K562 (cell line): ENCODE measurements around the gene ERICH6. TPM values are rescaled to one million over a fixed set of nuclear protein-coding genes. Genes with fewer than 3 reads are reported as not detected.

ENCODE experiments used
- CBX5 ChIP-seq: IDR thresholded peaks from 2 replicates; pipeline ENCODE4 v1.6.1; 2014; ENCODE audit warnings: low read depth, borderline replicate concordance
- MAFF ChIP-seq: IDR thresholded peaks from 2 replicates; pipeline ENCODE4 v1.6.1; 2012; ENCODE audit warnings: low read length, improper control_type of control experiment
- PURB ChIP-seq: sonication (generic); formaldehyde crosslinking; IDR thresholded peaks from 2 replicates; pipeline ENCODE4 v1.9.0; 2021; ENCODE audit warnings: low read depth, mild to moderate bottlenecking, missing genetic modification reagents
- RCOR1 ChIP-seq, 2 experiments: IDR thresholded peaks; 2 replicates each; pipeline ENCODE4 v1.6.1; 2012; ENCODE audit warnings: low read depth in 2 of 2, low read length in 2 of 2, borderline replicate concordance in 1 of 2, improper control_type of control experiment in 1 of 2
- THRAP3 ChIP-seq: fragments of 450-650 bp; IDR thresholded peaks from 2 replicates; pipeline ENCODE4 v1.6.1; 2016; ENCODE audit warnings: mild to moderate bottlenecking, inconsistent platforms, borderline replicate concordance
- ZNF146 ChIP-seq: IDR thresholded peaks from one replicate; pipeline ENCODE4 v1.6.1; 2018; ENCODE audit warnings: missing compliant biosample characterization; ENCODE audit not compliant: unreplicated experiment
- ZNF696 ChIP-seq: fragments of 250-450 bp; sonication (Bioruptor Pico); conservative IDR thresholded peaks from 2 replicates; pipeline ENCODE4 v1.4.0; 2020; ENCODE audit warnings: mild to moderate bottlenecking, moderate library complexity
- ZNF785 ChIP-seq: fragments of 250-450 bp; sonication (Bioruptor Pico); IDR thresholded peaks from 2 replicates; pipeline ENCODE4 v1.4.0; 2020; ENCODE audit warnings: mild to moderate bottlenecking
- polyA plus RNA-seq, 8 experiments: library from polyadenylated mRNA; depleted of rRNA in 4 of 8; stranded (reverse) in 5 of 8; unstranded in 3 of 8; fragments of >200 nt; fragmentation: Nextera tagmentation in 2 of 8; fragmentation: Illumina TruSeq in 1 of 8; extraction: Ambion mirVana in 2 of 8; extraction: Trizol in 1 of 8; gene quantifications; 2 replicates each; pipeline versions ENCODE4 v1.2.1 to v1.2.3, GENCODE V29; 2011 to 2014; ENCODE audit warnings: inconsistent platforms in 1 of 8, missing spikeins in 1 of 8
- total RNA-seq, 7 experiments: library from RNA; depleted of rRNA in 6 of 7; stranded (reverse); fragments of >200 nt in 6 of 7; fragmentation: Illumina TruSeq in 2 of 7; extraction: Trizol in 2 of 7; gene quantifications; 2 replicates each; pipeline versions ENCODE4 v1.2.1 to v1.2.3, GENCODE V29; 2011 to 2021; ENCODE audit warnings: low replicate concordance in 1 of 7
- TF ChIP-seq, protein P1 (sequence below): fragments of 250-450 bp; sonication (Bioruptor Pico); IDR thresholded peaks from 2 replicates; pipeline ENCODE4 v1.5.0; 2022; ENCODE audit warnings: mild to moderate bottlenecking
- TF ChIP-seq, protein P2 (sequence below): fragments of 150-350 bp; conservative IDR thresholded peaks from 2 replicates; pipeline ENCODE4 v1.6.1; 2014; ENCODE audit warnings: low read length
- TF ChIP-seq, protein P3 (sequence below): fragments of 250-450 bp; sonication (Bioruptor Pico); IDR thresholded peaks from 2 replicates; pipeline ENCODE4 v1.4.0; 2020
- TF ChIP-seq, protein P4 (sequence below): sonication (generic); formaldehyde crosslinking; IDR thresholded peaks from 2 replicates; pipeline ENCODE4 v1.8.0; 2022; ENCODE audit warnings: missing genetic modification reagents, mild to moderate bottlenecking, borderline replicate concordance

The ERICH6 gene
- total and polyA plus RNA-seq, 9 of the 15 experiments (the other 6 are each of a cell fraction or from before 2014, with no cell fraction given): not detected

DNA sequence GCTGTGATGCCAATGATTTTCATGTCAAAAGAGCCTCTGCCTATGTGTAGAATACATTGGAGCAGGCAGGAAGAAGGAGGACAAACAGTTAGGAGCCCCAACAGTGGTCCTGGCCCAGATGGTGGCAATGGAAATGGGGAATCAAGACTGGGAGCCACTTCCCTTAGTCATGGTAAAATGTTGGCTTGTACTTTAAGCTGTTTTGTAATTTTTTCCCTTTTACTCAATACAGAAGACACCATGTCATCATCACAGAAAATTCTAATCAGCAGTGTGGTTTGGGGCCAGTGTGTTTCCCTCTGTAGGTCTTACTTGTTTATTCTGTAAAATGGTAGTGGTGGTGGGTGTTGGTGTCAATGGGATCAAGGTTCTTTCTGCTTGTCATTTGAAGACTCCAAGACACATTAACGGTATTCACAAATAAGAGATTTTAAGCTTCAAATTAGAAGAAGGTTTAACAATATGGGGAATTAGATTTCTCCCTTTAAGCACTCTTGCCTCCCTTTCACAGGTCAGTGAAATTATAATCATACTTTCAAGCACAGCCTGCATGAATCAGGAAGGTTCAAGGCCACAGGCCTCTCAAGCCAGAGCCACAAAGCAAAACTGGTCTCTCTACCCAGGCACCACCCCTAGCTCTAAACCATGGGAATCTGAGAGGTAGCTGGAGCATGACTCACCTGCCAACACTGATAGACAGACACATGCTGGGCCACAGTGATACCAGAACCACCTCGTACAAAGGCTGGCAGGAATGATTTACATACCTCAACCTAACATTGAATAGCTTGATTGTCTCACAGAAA is 34.4 kb upstream of the ERICH6 start (continued):
- TF ChIP-seq, protein P1, sequence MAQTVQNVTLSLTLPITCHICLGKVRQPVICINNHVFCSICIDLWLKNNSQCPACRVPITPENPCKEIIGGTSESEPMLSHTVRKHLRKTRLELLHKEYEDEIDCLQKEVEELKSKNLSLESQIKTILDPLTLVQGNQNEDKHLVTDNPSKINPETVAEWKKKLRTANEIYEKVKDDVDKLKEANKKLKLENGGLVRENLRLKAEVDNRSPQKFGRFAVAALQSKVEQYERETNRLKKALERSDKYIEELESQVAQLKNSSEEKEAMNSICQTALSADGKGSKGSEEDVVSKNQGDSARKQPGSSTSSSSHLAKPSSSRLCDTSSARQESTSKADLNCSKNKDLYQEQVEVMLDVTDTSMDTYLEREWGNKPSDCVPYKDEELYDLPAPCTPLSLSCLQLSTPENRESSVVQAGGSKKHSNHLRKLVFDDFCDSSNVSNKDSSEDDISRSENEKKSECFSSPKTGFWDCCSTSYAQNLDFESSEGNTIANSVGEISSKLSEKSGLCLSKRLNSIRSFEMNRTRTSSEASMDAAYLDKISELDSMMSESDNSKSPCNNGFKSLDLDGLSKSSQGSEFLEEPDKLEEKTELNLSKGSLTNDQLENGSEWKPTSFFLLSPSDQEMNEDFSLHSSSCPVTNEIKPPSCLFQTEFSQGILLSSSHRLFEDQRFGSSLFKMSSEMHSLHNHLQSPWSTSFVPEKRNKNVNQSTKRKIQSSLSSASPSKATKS (CRISPR knock-in tag): no peak
- no peak for TF ChIP-seq CBX5
- TF ChIP-seq ZNF696 (CRISPR knock-in tag): no peak
- TF ChIP-seq, protein P2, sequence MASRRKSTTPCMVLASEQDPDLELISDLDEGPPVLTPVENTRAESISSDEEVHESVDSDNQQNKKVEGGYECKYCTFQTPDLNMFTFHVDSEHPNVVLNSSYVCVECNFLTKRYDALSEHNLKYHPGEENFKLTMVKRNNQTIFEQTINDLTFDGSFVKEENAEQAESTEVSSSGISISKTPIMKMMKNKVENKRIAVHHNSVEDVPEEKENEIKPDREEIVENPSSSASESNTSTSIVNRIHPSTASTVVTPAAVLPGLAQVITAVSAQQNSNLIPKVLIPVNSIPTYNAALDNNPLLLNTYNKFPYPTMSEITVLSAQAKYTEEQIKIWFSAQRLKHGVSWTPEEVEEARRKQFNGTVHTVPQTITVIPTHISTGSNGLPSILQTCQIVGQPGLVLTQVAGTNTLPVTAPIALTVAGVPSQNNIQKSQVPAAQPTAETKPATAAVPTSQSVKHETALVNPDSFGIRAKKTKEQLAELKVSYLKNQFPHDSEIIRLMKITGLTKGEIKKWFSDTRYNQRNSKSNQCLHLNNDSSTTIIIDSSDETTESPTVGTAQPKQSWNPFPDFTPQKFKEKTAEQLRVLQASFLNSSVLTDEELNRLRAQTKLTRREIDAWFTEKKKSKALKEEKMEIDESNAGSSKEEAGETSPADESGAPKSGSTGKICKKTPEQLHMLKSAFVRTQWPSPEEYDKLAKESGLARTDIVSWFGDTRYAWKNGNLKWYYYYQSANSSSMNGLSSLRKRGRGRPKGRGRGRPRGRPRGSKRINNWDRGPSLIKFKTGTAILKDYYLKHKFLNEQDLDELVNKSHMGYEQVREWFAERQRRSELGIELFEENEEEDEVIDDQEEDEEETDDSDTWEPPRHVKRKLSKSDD: no peak
- no peak for TF ChIP-seq THRAP3
- no peak for TF ChIP-seq ZNF785
- no peak for TF ChIP-seq ZNF146
- TF ChIP-seq PURB: no peak
- TF ChIP-seq RCOR1 (IDR thresholded peaks at IDR 0.05; ENCODE audit: borderline replicate concordance in 1 of 2, low read depth in 2 of 2, low read length in 2 of 2): peak; percentile 80 to 92
- TF ChIP-seq, protein P3, sequence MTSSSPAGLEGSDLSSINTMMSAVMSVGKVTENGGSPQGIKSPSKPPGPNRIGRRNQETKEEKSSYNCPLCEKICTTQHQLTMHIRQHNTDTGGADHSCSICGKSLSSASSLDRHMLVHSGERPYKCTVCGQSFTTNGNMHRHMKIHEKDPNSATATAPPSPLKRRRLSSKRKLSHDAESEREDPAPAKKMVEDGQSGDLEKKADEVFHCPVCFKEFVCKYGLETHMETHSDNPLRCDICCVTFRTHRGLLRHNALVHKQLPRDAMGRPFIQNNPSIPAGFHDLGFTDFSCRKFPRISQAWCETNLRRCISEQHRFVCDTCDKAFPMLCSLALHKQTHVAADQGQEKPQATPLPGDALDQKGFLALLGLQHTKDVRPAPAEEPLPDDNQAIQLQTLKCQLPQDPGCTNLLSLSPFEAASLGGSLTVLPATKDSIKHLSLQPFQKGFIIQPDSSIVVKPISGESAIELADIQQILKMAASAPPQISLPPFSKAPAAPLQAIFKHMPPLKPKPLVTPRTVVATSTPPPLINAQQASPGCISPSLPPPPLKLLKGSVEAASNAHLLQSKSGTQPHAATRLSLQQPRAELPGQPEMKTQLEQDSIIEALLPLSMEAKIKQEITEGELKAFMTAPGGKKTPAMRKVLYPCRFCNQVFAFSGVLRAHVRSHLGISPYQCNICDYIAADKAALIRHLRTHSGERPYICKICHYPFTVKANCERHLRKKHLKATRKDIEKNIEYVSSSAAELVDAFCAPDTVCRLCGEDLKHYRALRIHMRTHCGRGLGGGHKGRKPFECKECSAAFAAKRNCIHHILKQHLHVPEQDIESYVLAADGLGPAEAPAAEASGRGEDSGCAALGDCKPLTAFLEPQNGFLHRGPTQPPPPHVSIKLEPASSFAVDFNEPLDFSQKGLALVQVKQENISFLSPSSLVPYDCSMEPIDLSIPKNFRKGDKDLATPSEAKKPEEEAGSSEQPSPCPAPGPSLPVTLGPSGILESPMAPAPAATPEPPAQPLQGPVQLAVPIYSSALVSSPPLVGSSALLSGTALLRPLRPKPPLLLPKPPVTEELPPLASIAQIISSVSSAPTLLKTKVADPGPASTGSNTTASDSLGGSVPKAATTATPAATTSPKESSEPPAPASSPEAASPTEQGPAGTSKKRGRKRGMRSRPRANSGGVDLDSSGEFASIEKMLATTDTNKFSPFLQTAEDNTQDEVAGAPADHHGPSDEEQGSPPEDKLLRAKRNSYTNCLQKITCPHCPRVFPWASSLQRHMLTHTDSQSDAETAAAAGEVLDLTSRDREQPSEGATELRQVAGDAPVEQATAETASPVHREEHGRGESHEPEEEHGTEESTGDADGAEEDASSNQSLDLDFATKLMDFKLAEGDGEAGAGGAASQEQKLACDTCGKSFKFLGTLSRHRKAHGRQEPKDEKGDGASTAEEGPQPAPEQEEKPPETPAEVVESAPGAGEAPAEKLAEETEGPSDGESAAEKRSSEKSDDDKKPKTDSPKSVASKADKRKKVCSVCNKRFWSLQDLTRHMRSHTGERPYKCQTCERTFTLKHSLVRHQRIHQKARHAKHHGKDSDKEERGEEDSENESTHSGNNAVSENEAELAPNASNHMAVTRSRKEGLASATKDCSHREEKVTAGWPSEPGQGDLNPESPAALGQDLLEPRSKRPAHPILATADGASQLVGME: no peak
- TF ChIP-seq, protein P4, sequence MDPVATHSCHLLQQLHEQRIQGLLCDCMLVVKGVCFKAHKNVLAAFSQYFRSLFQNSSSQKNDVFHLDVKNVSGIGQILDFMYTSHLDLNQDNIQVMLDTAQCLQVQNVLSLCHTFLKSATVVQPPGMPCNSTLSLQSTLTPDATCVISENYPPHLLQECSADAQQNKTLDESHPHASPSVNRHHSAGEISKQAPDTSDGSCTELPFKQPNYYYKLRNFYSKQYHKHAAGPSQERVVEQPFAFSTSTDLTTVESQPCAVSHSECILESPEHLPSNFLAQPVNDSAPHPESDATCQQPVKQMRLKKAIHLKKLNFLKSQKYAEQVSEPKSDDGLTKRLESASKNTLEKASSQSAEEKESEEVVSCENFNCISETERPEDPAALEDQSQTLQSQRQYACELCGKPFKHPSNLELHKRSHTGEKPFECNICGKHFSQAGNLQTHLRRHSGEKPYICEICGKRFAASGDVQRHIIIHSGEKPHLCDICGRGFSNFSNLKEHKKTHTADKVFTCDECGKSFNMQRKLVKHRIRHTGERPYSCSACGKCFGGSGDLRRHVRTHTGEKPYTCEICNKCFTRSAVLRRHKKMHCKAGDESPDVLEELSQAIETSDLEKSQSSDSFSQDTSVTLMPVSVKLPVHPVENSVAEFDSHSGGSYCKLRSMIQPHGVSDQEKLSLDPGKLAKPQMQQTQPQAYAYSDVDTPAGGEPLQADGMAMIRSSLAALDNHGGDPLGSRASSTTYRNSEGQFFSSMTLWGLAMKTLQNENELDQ: no peak
- no peak for TF ChIP-seq MAFF
